Kidney (tissue), 14 donors: ENCODE data around the gene PEF1. TPM values are rescaled to one million over a fixed set of nuclear protein-coding genes. Genes with fewer than 3 reads are reported as not detected.

ENCODE experiments used
- DNase-seq, 5 donors: peaks; one replicate each; pipeline ENCODE4 v3.0.0-alpha.2; 2013 to 2020
- FAIRE-seq: peaks from 2 replicates; lab custom pipeline; 2012; peaks lifted over from hg19 to GRCh38; lab: Jason Lieb, UNC
- H3K27ac ChIP-seq, 2 donors: one replicate each; pipeline ENCODE4 v1.7.0; 2013; ENCODE audit warnings: low read depth in 2 of 2, low read length in 2 of 2, inconsistent platforms in 1 of 2
- H3K27me3 ChIP-seq: one replicate; pipeline ENCODE4 v1.7.1; 2013; ENCODE audit warnings: low read length, inconsistent platforms; ENCODE audit not compliant: control insufficient read depth, insufficient read depth
- H3K36me3 ChIP-seq, 3 donors: one replicate each; pipeline versions ENCODE4 v1.7.0 to v1.7.1; 2013; ENCODE audit warnings: low read length in 3 of 3, control low read depth in 1 of 3, inconsistent platforms in 1 of 3; ENCODE audit not compliant: insufficient read depth in 3 of 3, control insufficient read depth in 2 of 3
- H3K4me1 ChIP-seq, 3 donors: one replicate each; pipeline versions ENCODE4 v1.7.0 to v1.7.1; 2013; ENCODE audit warnings: low read length in 3 of 3, inconsistent platforms in 1 of 3, low read depth in 1 of 3; ENCODE audit not compliant: control insufficient read depth in 2 of 3, insufficient read depth in 2 of 3
- H3K4me3 ChIP-seq, 3 donors: one replicate each; pipeline versions ENCODE4 v1.7.0 to v1.8.1; 2013; ENCODE audit warnings: low read length in 3 of 3, control low read depth in 1 of 3, inconsistent platforms in 1 of 3
- H3K9ac ChIP-seq, 3 donors: one replicate each; pipeline versions ENCODE4 v1.7.0 to v1.7.1; 2013; ENCODE audit warnings: low read length in 3 of 3, control low read depth in 1 of 3, inconsistent platforms in 1 of 3
- H3K9me3 ChIP-seq, 3 donors: one replicate each; pipeline versions ENCODE4 v1.7.0 to v1.7.1; 2013; ENCODE audit warnings: low read length in 3 of 3, control low read depth in 1 of 3, inconsistent platforms in 1 of 3; ENCODE audit not compliant: control insufficient read depth in 2 of 3, insufficient read depth in 1 of 3
- CTCF ChIP-seq: IDR thresholded peaks from 3 replicates; pipeline ENCODE4 v1.5.1; 2012; ENCODE audit warnings: mild to moderate bottlenecking, moderate library complexity, borderline replicate concordance; ENCODE audit not compliant: insufficient read depth; ENCODE audit errors: extremely low read depth
- intact Hi-C: fragments of 100-400 bp; cut with DNase I; formaldehyde crosslinking; loops from one replicate; pipeline ENCODE4 v1.11.1; 2022
- polyA plus RNA-seq: library from polyadenylated mRNA; stranded (reverse); fragments of 350-450 nt; fragmentation: Illumina TruSeq; extraction: RNeasy Lipid Tissue Mini Kit (QIAGEN cat#74804); gene quantifications from one replicate; pipeline ENCODE4 v1.2.3, GENCODE V29; 2014; ENCODE audit warnings: low read depth, low replicate concordance; ENCODE audit not compliant: insufficient read depth
- total RNA-seq: library from RNA; stranded (reverse); fragmentation: NEBNext Ultra II Directional; extraction: Animal tissue kit (Norgen Biotek cat#: 25700); gene quantifications from one replicate; pipeline ENCODE4 v1.2.1, GENCODE V29; 2021
- donor health status: control.
- donor health status: control.
- donor health status: control.
- donor health status: control.
- donor health status: control.
- donor health status: DM: yes; HTN: yes; CAD: no.
- donor health status: Normal renal cell carcinoma (clear cell type).

PEF1 gene
- total and polyA plus RNA-seq, 2 donors from 2014 or later = 69.0 to 120 TPM

GRCh38 chr1:31624309-31624708 lies 20.4 kb downstream of the PEF1 start:
- no peak for DNase-seq
- intact Hi-C loops = no loop called here
- H3K4me1 ChIP-seq = peaks cover 0 to 15% (median 0%) of the 10 kb centered on the region in 3 donors
- FAIRE-seq = no peak
- no peak for TF ChIP-seq CTCF
- H3K9me3 ChIP-seq = no peaks in the 10 kb centered on the region
- H3K27ac ChIP-seq = no peak overlapping the region
- H3K4me3 ChIP-seq = no peak overlapping the region
- no peaks in the 10 kb centered on the region for H3K27me3 ChIP-seq
- peaks cover 0 to 16% (median 4%) of the 10 kb centered on the region in 3 donors for H3K36me3 ChIP-seq
- H3K9ac ChIP-seq = no peak overlapping the region

- DNase-seq (no peak), FAIRE-seq (no peak)
- TF ChIP-seq CTCF = no peak
- Histone ChIP-seq H3K9me3 (no peaks in the 10 kb centered on the region), H3K36me3 (peaks cover 0 to 6% (median 3%) of the 10 kb centered on the region in 3 donors), H3K27ac (no peak overlapping the region), H3K27me3 (no peaks in the 10 kb centered on the region), H3K9ac (no peak overlapping the region), H3K4me1 (peaks cover 0 to 14% (median 0%) of the 10 kb centered on the region in 3 donors), H3K4me3 (no peak overlapping the region)
- intact Hi-C loops = no loop called here
Measured at GRCh38 chr1:31623365-31623764, 21.3 kb downstream of the PEF1 start.

GRCh38 chr1:31621847-31622730 lies 22.6 kb downstream of the PEF1 start:
- H3K27me3 ChIP-seq = no peaks in the 10 kb centered on the region
- no peaks in the 10 kb centered on the region for H3K9me3 ChIP-seq
- no peak overlapping the region for H3K4me3 ChIP-seq
- H3K4me1 ChIP-seq = peaks cover 0 to 10% (median 0%) of the 10 kb centered on the region in 3 donors
- intact Hi-C loops = no loop called here
- H3K9ac ChIP-seq = no peak overlapping the region
- DNase-seq (no peak), FAIRE-seq (no peak)
- H3K27ac ChIP-seq = no peak overlapping the region
- no peak for TF ChIP-seq CTCF
- H3K36me3 ChIP-seq = no peaks in the 10 kb centered on the region
